ENCODE data around the gene FAM184B. TPM values are rescaled to one million over a fixed set of nuclear protein-coding genes. Genes with fewer than 3 reads are reported as not detected.

Gene FAM184B
- total and polyA plus RNA-seq, 2 of the 4 experiments (the other 2 are of a cell fraction), result 0.07 to 0.18 TPM

DNA sequence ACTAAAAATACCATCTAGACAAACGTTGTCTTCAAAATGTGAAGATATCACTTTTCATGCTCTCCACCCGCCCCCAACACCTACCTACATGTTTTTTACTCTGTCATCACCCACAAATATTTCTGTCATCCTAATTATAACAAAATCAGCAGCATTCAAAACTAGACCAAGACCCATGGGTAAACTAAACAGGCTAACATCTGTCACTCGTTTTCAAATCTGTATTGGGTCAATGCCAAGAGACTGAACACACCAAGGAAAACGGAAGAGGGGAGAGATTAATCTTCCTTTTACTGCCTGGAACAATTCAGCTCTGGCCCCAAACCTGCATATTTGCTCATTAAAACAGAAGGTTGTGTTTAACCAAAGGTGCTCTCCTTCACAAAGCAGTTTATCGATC lies 17.5 kb downstream of the FAM184B start:
- dilution Hi-C loops (cut with HindIII; ENCODE audit: low sequenced_read_pairs, unreplicated experiment) (no loop called here), intact Hi-C loops (cut with micrococcal nuclease) (no loop called here), in situ Hi-C loops (cut with MboI; ENCODE audit: low sequenced_read_pairs) (no loop called here)
- Histone ChIP-seq H4K91ac (ENCODE audit: insufficient read depth, low read depth, low read length) (no peak overlapping the region), H2BK5ac (ENCODE audit: low read depth, low read length, poor library complexity, severe bottlenecking) (no peak overlapping the region), H4K5ac (ENCODE audit: low read depth, low read length) (no peak overlapping the region), H2AFZ (replicated peaks; ENCODE audit: low read length, poor library complexity) (no peak overlapping the region), H3K23ac (ENCODE audit: low read depth, low read length) (no peak overlapping the region), H3K9me3 (ENCODE audit: control insufficient read depth, insufficient read depth, low read length) (no peaks in the 10 kb centered on the region), H4K20me1 (ENCODE audit: insufficient read depth, low read length) (no peaks in the 10 kb centered on the region), H4K8ac (ENCODE audit: low read depth in 2 of 2, low read length in 2 of 2) (no peak overlapping the region), H3K4ac (ENCODE audit: low read depth, low read length) (no peak overlapping the region), H3K9ac (ENCODE audit: low read depth, low read length) (no peak overlapping the region), H3K4me2 (ENCODE audit: low read depth, low read length) (no peak overlapping the region), H3K79me1 (ENCODE audit: low read depth in 1 of 2, low read length in 2 of 2) (no peaks in the 10 kb centered on the region), H3K27me3 (ENCODE audit: control insufficient read depth, insufficient read depth, low read length) (no peaks in the 10 kb centered on the region), H3K56ac (ENCODE audit: extremely low read depth, insufficient read depth, low read length) (no peak overlapping the region), H3K4me1 (ENCODE audit: control insufficient read depth, insufficient read depth, low read length) (no peaks in the 10 kb centered on the region), H2AK9ac (replicated peaks; ENCODE audit: low read depth, low read length, poor library complexity) (no peak overlapping the region), H2BK120ac (ENCODE audit: low read depth, low read length) (no peak overlapping the region), H3K14ac (replicated peaks; ENCODE audit: low read depth, low read length) (no peak overlapping the region), H3K27ac (ENCODE audit: insufficient read depth, low read length) (no peak overlapping the region), H3K36me3 (ENCODE audit: control insufficient read depth, insufficient read depth, low read length) (no peaks in the 10 kb centered on the region), H2BK20ac (ENCODE audit: low read depth, low read length) (no peak overlapping the region), H3K18ac (ENCODE audit: low read depth, low read length) (no peak overlapping the region), H2AK5ac (ENCODE audit: low read depth, low read length) (no peak overlapping the region), H3K9me1 (ENCODE audit: insufficient read depth, low read length) (no peaks in the 10 kb centered on the region), H2BK15ac (ENCODE audit: low read depth, low read length) (no peak overlapping the region), H3K4me3 (ENCODE audit: insufficient read depth, low read depth, low read length) (no peak overlapping the region)
- no CpG with 5 or more reads among the region's 5 CpGs for WGBS, 2 experiments (ENCODE audit: extremely low coverage in 2 of 2, insufficient read length in 1 of 2)
- ATAC-seq (ENCODE audit: low read depth) (no peak), DNase-seq (no peak)
- POLR2A ChIA-PET (ENCODE audit: unreplicated experiment), result no interaction called here
- TF ChIP-seq, protein P1, sequence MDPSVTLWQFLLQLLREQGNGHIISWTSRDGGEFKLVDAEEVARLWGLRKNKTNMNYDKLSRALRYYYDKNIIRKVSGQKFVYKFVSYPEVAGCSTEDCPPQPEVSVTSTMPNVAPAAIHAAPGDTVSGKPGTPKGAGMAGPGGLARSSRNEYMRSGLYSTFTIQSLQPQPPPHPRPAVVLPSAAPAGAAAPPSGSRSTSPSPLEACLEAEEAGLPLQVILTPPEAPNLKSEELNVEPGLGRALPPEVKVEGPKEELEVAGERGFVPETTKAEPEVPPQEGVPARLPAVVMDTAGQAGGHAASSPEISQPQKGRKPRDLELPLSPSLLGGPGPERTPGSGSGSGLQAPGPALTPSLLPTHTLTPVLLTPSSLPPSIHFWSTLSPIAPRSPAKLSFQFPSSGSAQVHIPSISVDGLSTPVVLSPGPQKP (IDR thresholded peaks at IDR 0.05; ENCODE audit: borderline replicate concordance, low read depth, low read length), result no peak
- TF ChIP-seq MAZ (IDR thresholded peaks at IDR 0.05; ENCODE audit: borderline replicate concordance, low read depth, low read length) (no peak), NFE2L2 (IDR thresholded peaks at IDR 0.05; ENCODE audit: low read depth, low read length) (no peak), RCOR1 (IDR thresholded peaks at IDR 0.05; ENCODE audit: insufficient replicate concordance, low read length) (no peak)
- TF ChIP-seq, protein P2, sequence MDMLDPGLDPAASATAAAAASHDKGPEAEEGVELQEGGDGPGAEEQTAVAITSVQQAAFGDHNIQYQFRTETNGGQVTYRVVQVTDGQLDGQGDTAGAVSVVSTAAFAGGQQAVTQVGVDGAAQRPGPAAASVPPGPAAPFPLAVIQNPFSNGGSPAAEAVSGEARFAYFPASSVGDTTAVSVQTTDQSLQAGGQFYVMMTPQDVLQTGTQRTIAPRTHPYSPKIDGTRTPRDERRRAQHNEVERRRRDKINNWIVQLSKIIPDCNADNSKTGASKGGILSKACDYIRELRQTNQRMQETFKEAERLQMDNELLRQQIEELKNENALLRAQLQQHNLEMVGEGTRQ (IDR thresholded peaks at IDR 0.05; ENCODE audit: low read depth, low read length), result no peak
- CTCF ChIA-PET, result no interaction called here
- BruUV-seq (replicated peaks), result no TSS peak
